Activated CD4-positive, alpha-beta T cell treated with anti-CD3 and anti-CD28 coated beads for 36 hours (primary cell): Measurements from ENCODE around the gene OSBPL2. TPM values are rescaled to one million over a fixed set of nuclear protein-coding genes. Genes with fewer than 3 reads are reported as not detected.

Experiments used
- ATAC-seq: fragments of 200-7000 bp; cut with Tn5 transposase; one replicate; pipeline ENCODE4 v1.10.0; 2021; ENCODE audit warnings: mild to moderate bottlenecking, moderate library complexity
- CTCF ChIA-PET: fragments of 350-600 bp; sonication (Branson Sonifier 250); formaldehyde crosslinking; loops from one replicate; lab custom pipeline; 2021; ENCODE audit warnings: antibody characterized with exemption; lab: Charles Lee
- POLR2A ChIA-PET: fragments of 350-600 bp; sonication (Branson Sonifier 250); formaldehyde crosslinking; loops from one replicate; lab custom pipeline; 2021; ENCODE audit warnings: antibody characterized with exemption, inconsistent platforms; lab: Charles Lee
- DNase-seq: peaks from one replicate; pipeline ENCODE4 v3.0.0-alpha.2; 2020
- H3K27ac Mint-ChIP-seq: one replicate; pipeline ENCODE4 v1.8.0; 2021; ENCODE audit warnings: mixed read lengths
- H3K27me3 Mint-ChIP-seq: one replicate; pipeline ENCODE4 v1.8.0; 2021; ENCODE audit warnings: mixed read lengths
- H3K36me3 Mint-ChIP-seq: one replicate; pipeline ENCODE4 v1.8.0; 2021; ENCODE audit warnings: low read depth, mixed read lengths
- H3K4me1 Mint-ChIP-seq: one replicate; pipeline ENCODE4 v1.8.0; 2021; ENCODE audit warnings: mixed read lengths
- H3K4me3 Mint-ChIP-seq: one replicate; pipeline ENCODE4 v1.8.0; 2021; ENCODE audit warnings: mild to moderate bottlenecking, moderate library complexity, mixed read lengths
- H3K9me3 Mint-ChIP-seq: one replicate; pipeline ENCODE4 v1.8.0; 2021; ENCODE audit warnings: low read depth, mixed read lengths
- intact Hi-C, 2 experiments: fragments of 100-400 bp; cut with DNase I in 1 of 2; cut with micrococcal nuclease in 1 of 2; formaldehyde crosslinking; loops; one replicate each; pipeline versions ENCODE4 v1.14.2 to v1.15.1; 2022 to 2024; cut with DNase I, micrococcal nuclease
- total RNA-seq, 2 experiments: library from RNA; stranded (reverse); gene quantifications; one replicate each; pipeline ENCODE4 v1.2.3, GENCODE V29; 2021

The OSBPL2 gene
- total RNA-seq, 2 experiments from 2014 or later, result 19.2 to 23.0 TPM

DNA sequence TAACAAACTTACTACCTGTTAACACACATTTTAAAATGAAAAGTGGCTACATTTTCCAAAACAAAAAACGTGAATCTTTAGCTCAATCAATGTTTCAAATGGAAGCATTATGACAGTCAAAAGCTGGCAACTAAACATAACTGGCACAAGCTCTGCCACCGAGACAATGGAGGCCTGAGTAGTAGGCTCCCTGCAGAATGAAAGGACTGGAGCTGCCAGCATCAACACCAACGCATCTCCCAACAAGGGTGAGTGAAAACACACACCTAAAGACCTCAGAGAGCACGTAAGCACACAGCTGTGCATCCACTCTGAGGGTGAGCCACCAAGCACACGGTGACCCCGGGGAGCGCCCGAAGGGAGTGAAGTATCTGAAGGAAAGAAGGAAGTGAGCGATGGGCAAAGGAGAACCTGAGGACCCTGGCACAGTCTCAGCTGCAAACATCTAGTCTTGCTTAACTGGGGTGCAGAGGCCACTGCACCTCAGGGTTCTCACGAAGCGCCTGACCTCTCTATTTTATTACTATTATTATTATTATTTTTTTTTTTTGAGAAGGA, 62.9 kb downstream of the OSBPL2 start:
- DNase-seq, result no peak
- CTCF ChIA-PET, result interaction anchor here (0.7 to 2.8 kb wide), 10 partner anchors 14 to 507 kb away, joined by 3 to 10 read pairs (median 3); partner anchors contain the start of gene RPS21
- Mint-ChIP-seq H3K4me1 (peaks cover 22% of the 10 kb centered on the region), H3K36me3 (peaks cover 25% of the 10 kb centered on the region), H3K27ac (peak overlapping the region; percentile 45), H3K9me3 (no peaks in the 10 kb centered on the region), H3K27me3 (no peaks in the 10 kb centered on the region), H3K4me3 (peak overlapping the region; percentile 83)
- intact Hi-C loops, result loop anchor here (1.0 to 10.0 kb wide), 7 partner anchors 66 to 971 kb away; partner anchors contain the start of genes ARFGAP1 (in 1 of the 2), LAMA5 (in 1 of the 2), SLCO4A1 (in 1 of the 2) and YTHDF1 (in 1 of the 2)
- POLR2A ChIA-PET, result interaction anchor here (0.6 kb wide), 1 partner anchor 27 kb away, joined by 4 read pairs; no protein-coding TSS in a partner anchor
- ATAC-seq, result no peak

DNA sequence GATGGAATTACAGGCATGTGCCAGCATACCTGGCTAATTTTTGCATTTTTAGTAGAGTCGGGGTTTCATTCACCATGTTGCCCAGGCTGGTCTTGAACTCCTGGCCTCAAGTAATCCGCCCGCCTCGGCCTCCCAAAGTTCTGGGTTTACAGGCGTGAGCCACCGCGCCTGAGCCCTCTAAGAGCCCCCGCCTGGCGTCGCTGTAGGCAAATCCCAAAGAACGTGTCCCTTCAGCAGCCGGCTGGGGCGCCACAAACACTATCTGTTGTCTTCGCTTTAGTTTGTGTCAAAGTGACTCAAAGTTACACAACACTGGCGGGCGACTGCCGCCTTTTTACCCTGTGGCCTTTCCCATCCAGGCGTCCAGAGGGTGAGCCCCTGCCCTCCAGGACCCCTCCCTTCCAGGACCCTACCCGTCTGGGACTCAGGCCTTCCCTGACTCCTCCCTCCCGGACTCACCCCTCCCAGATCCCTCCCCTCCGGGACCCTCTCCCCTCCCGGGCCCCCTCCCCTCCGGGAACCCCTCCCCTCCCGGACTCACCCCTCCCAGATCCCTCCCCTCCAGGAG, 63.5 kb downstream of the OSBPL2 start:
- ChIA-PET POLR2A (interaction anchor here (1.0 kb wide), 1 partner anchor 236 kb away, joined by 3 read pairs; no protein-coding TSS in a partner anchor), CTCF (interaction anchor here (0.6 to 2.8 kb wide), 7 partner anchors 11 to 287 kb away, joined by 3 to 10 read pairs (median 3); partner anchors contain the start of gene RPS21)
- Mint-ChIP-seq H3K9me3 (no peaks in the 10 kb centered on the region), H3K4me1 (peaks cover 22% of the 10 kb centered on the region), H3K27ac (peak overlapping the region; percentile 99), H3K36me3 (peaks cover 29% of the 10 kb centered on the region), H3K4me3 (peak overlapping the region; percentile 83), H3K27me3 (no peaks in the 10 kb centered on the region)
- intact Hi-C loops, result loop anchor here (1.0 to 10.0 kb wide), 25 partner anchors 64 to 970 kb away; partner anchors contain the start of genes OSBPL2 (in 2 of the 2), SLCO4A1 (in 2 of the 2), ARFGAP1 (in 1 of the 2) and CABLES2 (in 1 of the 2)
- ATAC-seq (peak; percentile 70), DNase-seq (peak; percentile 97)

DNA sequence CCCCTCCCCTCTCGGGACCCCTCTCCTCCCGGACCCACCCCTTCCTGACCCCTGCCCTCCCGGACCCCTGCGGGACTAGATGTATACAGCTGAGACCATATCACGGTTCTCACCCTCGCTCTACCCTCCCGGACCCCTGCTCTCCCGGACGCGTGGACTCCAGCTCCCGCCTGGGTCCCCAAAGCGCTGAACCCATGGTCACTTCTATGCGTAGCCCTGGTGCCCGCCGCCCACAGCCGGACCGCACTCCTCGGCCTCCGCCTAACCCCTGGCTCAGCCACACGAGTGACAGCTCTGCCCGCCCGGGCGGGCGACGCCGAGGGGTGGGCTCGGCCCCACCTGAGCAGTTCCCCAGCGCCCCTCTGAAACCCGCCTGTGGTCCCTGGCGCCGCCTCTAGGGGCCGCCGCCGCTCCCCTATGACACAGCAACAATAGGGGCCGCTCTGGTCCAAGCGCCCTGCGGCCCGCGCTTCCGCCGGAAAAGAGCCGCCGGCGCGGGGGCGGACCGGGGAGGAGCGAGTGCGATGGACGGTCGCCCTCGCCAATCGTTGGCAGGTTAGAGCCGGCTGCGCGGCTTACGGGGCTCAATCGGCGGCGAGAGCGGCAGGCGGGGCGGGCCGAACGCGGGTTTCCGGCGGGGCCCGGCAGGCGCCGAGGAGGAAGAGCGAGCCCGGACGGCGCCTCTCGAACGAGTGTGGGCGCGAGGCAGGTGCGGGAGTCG, 64.2 kb downstream of the OSBPL2 start, which contains the start of gene ADRM1:
Gene ADRM1, plus strand, starts transcription at position 657 of the 721 bp plus-strand sequence. CDS start 572 bp downstream, outside the sequence.
- Mint-ChIP-seq H3K9me3 (no peaks in the 10 kb centered on the region), H3K4me1 (peaks cover 22% of the 10 kb centered on the region), H3K27ac (peak within 1 kb of the TSS; percentile 99), H3K36me3 (peaks cover 30% of the 10 kb centered on the region), H3K27me3 (no peaks in the 10 kb centered on the region), H3K4me3 (peak within 1 kb of the TSS; percentile 91)
- POLR2A ChIA-PET, result interaction anchor here (1.0 kb wide), 1 partner anchor 236 kb away, joined by 3 read pairs; no protein-coding TSS in a partner anchor
- intact Hi-C loops, result loop anchor here (1.0 to 10.0 kb wide), 24 partner anchors 64 to 970 kb away; partner anchors contain the start of genes OSBPL2 (in 2 of the 2), SLCO4A1 (in 2 of the 2), ARFGAP1 (in 1 of the 2) and CABLES2 (in 1 of the 2)
- CTCF ChIA-PET, result interaction anchor here (0.6 to 2.8 kb wide), 6 partner anchors 11 to 108 kb away, joined by 3 to 10 read pairs (median 3); partner anchors contain the start of gene RPS21
- ATAC-seq (peak; percentile 83), DNase-seq (peak; percentile 98)

DNA sequence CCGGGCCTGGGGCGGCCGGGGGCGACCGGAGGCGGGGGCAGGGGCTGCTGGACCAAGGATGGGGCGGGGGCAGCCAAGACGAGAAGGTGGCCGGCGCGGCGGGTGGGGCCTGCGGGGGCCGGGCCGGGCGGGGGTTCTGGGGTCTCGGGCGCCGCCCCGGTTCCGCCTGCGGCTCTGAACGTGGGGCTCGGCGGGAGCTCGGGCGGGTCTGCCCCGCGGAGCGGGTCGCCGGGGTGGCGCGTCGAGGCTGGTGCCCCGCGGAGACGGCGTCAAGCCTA, 64.7 kb downstream of the OSBPL2 start:
- ChIA-PET POLR2A (no interaction called here), CTCF (interaction anchor here (2.8 kb wide), 1 partner anchor 83 kb away, joined by 8 read pairs; the partner anchor contains the start of gene RPS21)
- H3K36me3 Mint-ChIP-seq, result peaks cover 34% of the 10 kb centered on the region
- DNase-seq (no peak), ATAC-seq (no peak)
- H3K9me3 Mint-ChIP-seq, result no peaks in the 10 kb centered on the region
- peak overlapping the region; percentile 91 for H3K4me3 Mint-ChIP-seq
- intact Hi-C loops, result loop anchor here (2.0 to 10.0 kb wide), 9 partner anchors 64 to 969 kb away; partner anchors contain the start of genes ARFGAP1 (in 1 of the 2), DIDO1 (in 1 of the 2), LAMA5 (in 1 of the 2) and SLCO4A1 (in 1 of the 2)
- no peak overlapping the region for H3K27ac Mint-ChIP-seq
- no peaks in the 10 kb centered on the region for H3K27me3 Mint-ChIP-seq
- H3K4me1 Mint-ChIP-seq, result peaks cover 22% of the 10 kb centered on the region

DNA sequence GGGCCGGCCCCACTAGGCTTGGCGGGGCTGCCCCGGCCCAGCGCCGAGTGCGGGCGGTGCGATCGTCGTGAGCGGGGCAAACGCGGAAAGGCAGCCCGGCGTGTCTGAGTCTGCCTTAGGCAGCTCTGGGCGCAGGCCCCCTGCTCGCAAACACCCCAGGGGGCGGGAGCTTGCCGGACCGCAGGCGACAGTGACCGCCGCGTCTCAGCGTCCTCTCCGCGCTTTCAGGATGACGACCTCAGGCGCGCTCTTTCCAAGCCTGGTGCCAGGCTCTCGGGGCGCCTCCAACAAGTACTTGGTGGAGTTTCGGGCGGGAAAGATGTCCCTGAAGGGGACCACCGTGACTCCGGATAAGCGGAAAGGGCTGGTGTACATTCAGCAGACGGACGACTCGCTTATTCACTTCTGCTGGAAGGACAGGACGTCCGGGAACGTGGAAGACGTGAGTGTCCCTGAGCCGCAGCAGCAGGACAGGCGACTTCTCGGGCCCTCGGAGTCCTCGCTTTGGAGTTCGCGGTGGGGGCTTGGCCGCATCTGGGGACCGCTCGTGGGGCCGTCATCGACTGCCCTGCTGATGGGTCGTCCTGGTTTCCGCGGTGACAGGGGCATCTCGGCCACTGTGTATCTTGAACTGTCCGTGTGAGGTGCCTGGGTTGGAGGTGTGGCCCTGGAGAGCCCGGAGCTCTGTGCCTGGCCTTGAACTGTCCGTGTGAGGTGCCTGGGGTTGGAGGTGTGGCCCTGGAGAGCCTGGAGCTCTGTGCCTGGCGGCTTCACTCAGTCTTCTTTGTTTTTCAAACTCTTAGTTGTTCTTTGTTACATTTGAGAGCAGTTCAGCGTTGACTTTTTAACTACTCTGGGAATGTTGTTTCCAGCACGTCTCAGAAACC, 65.3 kb downstream of the OSBPL2 start:
- DNase-seq, result peak; percentile 48
- intact Hi-C loops, result loop anchor here (2.0 to 10.0 kb wide), 9 partner anchors 64 to 969 kb away; partner anchors contain the start of genes ARFGAP1 (in 1 of the 2), DIDO1 (in 1 of the 2), LAMA5 (in 1 of the 2) and SLCO4A1 (in 1 of the 2)
- peak overlapping the region; percentile 91 for H3K4me3 Mint-ChIP-seq
- no peak for ATAC-seq
- peaks cover 36% of the 10 kb centered on the region for H3K36me3 Mint-ChIP-seq
- peaks cover 22% of the 10 kb centered on the region for H3K4me1 Mint-ChIP-seq
- ChIA-PET CTCF (interaction anchor here (0.7 kb wide), 1 partner anchor 505 kb away, joined by 4 read pairs; no protein-coding TSS in a partner anchor), POLR2A (no interaction called here)
- no peaks in the 10 kb centered on the region for H3K27me3 Mint-ChIP-seq
- peak overlapping the region; percentile 85 for H3K27ac Mint-ChIP-seq
- no peaks in the 10 kb centered on the region for H3K9me3 Mint-ChIP-seq

DNA sequence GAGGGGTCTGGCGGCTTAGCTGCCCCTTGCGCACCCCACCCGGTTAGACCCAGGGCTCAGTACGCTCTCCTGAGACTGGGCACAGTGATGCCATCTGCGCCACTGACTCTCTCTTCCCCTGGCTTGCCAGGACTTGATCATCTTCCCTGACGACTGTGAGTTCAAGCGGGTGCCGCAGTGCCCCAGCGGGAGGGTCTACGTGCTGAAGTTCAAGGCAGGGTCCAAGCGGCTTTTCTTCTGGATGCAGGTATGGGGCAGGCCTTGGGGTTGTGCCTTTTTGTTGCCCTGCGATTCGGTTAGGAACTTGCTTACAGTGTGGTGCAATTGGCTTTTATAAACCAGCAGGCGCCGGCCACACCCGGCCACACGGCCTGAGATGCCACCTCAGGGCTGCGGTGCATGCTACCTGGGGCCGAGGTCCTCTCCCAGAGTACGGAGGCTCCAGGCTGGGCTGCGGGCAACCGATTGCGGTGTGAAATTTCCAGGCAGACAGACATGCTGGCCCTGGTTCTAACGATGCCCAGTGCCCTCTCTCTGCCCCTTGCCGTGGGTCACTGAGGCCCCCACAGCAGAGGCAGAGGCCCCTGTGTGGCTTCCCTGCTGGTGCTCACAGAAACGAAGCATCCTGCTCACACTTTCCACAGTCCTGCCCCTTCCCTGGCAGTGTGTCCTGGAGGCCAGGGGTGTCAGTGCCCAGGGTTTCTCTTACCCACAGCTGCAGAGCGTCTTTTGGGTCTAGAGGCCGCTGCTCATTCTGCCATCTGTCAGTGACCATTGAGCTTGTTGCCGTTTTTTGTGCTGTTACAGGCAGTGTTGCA, 66.2 kb downstream of the OSBPL2 start:
- H3K27ac Mint-ChIP-seq, result peak overlapping the region; percentile 85
- intact Hi-C loops, result loop anchor here (5.0 to 10.0 kb wide), 6 partner anchors 63 to 968 kb away; partner anchors contain the start of genes ARFGAP1 (in 1 of the 2), LAMA5 (in 1 of the 2), SLCO4A1 (in 1 of the 2) and YTHDF1 (in 1 of the 2)
- ATAC-seq, result no peak

DNA sequence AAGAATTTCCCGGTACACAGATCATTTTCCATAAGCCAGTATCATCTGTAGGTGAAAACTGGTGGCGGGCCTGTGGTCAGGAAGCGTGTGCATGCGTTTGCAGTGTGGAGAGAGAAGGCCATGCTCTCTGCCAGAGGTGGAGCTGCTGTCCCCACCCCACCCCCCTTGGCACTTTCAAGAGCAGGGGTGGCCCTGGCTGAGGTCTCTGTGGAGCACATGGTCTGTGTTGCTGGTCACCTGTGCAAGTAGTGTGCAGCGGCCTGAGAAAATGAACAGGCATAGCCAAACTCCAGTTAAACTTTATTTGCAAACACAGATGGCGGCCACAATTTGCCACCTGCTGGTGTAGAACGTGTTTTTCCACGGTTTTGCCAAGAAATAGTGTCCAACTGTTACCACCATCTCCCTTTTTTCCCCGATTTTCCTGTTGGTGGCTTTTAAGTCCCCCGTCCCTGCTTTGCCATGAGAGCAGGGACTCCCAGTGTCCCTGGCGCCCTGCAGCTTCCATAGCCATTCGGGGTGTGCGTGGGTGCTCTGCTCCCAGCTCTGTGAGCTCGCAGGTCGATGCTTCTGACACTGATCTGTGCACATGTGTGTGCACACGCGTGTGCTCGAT, 66.9 kb downstream of the OSBPL2 start:
- Mint-ChIP-seq H3K9me3 (no peaks in the 10 kb centered on the region), H3K4me1 (peaks cover 22% of the 10 kb centered on the region), H3K27ac (peak overlapping the region; percentile 69), H3K36me3 (peaks cover 42% of the 10 kb centered on the region), H3K27me3 (no peaks in the 10 kb centered on the region), H3K4me3 (peak overlapping the region; percentile 91)
- ChIA-PET POLR2A (interaction anchor here (0.9 kb wide), 1 partner anchor 11 kb away, joined by 3 read pairs; no protein-coding TSS in a partner anchor), CTCF (interaction anchor here (1.1 to 1.2 kb wide), 2 partner anchors 65 to 80 kb away, joined by 3 read pairs; no protein-coding TSS in a partner anchor)
- intact Hi-C loops, result loop anchor here in 1 of 2 experiments (10.0 kb wide), 1 partner anchor 340 kb away; the partner anchor contains the start of gene SLCO4A1
- ATAC-seq (no peak), DNase-seq (no peak)

More for the DNA sequence above, 66.2 kb downstream of the OSBPL2 start:
- no peaks in the 10 kb centered on the region for H3K27me3 Mint-ChIP-seq
- ChIA-PET CTCF (interaction anchor here (0.7 to 1.2 kb wide), 2 partner anchors 81 to 504 kb away, joined by 3 to 4 read pairs; no protein-coding TSS in a partner anchor), POLR2A (interaction anchor here (0.9 kb wide), 1 partner anchor 11 kb away, joined by 3 read pairs; no protein-coding TSS in a partner anchor)
- no peak for DNase-seq
- H3K9me3 Mint-ChIP-seq, result no peaks in the 10 kb centered on the region
- peaks cover 42% of the 10 kb centered on the region for H3K36me3 Mint-ChIP-seq
- H3K4me3 Mint-ChIP-seq, result peak overlapping the region; percentile 91
- peaks cover 22% of the 10 kb centered on the region for H3K4me1 Mint-ChIP-seq

DNA sequence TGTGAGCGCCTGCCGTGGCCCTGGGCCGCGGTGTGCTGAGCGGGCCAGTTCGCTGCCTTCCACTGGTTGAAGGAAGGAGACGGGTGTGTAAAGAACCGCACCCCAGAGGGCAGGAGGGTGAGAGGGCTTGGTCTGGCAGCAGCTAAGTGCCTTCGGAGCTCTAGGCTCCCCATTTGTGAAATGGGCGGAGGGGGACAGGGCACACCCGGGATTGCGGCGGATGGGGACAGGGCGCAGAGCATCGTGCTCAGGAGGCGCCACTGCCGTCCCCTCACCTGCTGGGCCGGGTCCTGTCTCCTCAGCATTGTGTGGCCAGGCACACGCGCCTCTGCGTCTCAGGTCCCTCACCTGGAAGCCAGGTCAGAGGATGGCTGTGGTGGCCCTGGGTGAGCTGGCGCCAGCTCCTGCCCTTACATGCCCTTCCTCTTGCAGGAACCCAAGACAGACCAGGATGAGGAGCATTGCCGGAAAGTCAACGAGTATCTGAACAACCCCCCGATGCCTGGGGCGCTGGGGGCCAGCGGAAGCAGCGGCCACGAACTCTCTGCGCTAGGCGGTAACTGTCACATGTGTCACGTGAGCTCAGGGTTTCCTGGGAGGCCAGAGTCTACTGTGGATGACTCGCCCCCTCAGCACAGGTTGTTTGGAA, 67.6 kb downstream of the OSBPL2 start:
- Mint-ChIP-seq H3K4me1 (peaks cover 22% of the 10 kb centered on the region), H3K27me3 (no peaks in the 10 kb centered on the region), H3K36me3 (peaks cover 42% of the 10 kb centered on the region), H3K4me3 (peak overlapping the region; percentile 91), H3K9me3 (no peaks in the 10 kb centered on the region), H3K27ac (peak overlapping the region; percentile 69)
- intact Hi-C loops, result loop anchor here in 1 of 2 experiments (10.0 kb wide), 1 partner anchor 339 kb away; the partner anchor contains the start of gene SLCO4A1
- ChIA-PET POLR2A (interaction anchor here (0.9 kb wide), 1 partner anchor 10 kb away, joined by 3 read pairs; no protein-coding TSS in a partner anchor), CTCF (interaction anchor here (0.7 to 1.2 kb wide), 3 partner anchors 65 to 580 kb away, joined by 3 read pairs; no protein-coding TSS in a partner anchor)
- DNase-seq, result no peak
- ATAC-seq, result no peak
